ENCODE results near the gene TDRD10.

DNA sequence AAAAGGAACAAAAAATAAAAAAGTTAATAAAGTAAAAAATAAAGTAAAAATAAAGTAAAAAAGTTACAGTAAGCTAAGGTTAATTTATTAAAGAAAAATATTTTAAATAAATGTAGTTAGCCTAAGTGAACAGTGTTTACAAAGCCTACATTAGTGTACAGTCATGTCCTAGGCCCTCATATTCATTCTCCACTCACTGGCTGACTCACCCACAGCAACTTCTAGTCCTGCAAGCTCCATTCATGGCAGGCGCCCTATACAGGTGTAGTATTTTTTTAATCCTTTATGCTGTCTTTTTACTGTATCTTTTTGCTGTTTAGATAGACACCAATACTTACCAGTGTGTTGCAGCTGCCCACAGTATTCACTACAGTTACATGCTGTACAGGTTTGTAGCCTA is 93.6 kb downstream of the TDRD10 start:
- TF ChIP-seq, protein P1, sequence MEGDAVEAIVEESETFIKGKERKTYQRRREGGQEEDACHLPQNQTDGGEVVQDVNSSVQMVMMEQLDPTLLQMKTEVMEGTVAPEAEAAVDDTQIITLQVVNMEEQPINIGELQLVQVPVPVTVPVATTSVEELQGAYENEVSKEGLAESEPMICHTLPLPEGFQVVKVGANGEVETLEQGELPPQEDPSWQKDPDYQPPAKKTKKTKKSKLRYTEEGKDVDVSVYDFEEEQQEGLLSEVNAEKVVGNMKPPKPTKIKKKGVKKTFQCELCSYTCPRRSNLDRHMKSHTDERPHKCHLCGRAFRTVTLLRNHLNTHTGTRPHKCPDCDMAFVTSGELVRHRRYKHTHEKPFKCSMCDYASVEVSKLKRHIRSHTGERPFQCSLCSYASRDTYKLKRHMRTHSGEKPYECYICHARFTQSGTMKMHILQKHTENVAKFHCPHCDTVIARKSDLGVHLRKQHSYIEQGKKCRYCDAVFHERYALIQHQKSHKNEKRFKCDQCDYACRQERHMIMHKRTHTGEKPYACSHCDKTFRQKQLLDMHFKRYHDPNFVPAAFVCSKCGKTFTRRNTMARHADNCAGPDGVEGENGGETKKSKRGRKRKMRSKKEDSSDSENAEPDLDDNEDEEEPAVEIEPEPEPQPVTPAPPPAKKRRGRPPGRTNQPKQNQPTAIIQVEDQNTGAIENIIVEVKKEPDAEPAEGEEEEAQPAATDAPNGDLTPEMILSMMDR (conservative IDR thresholded peaks at IDR 0.05; ENCODE audit: low read depth, low read length), result no peak
- no peak for TF ChIP-seq EZH2phosphoT487 (IDR thresholded peaks at IDR 0.05; ENCODE audit: borderline replicate concordance, low read length)
- TF ChIP-seq EZH2 (IDR thresholded peaks at IDR 0.05; ENCODE audit: low read length, unreplicated experiment), result no peak
